ENCODE data around the gene TMEM178B.

Gene TMEM178B

GRCh38 chr7:141238596-141239243, 164.9 kb downstream of the TMEM178B start:
- H2AFZ ChIP-seq (ENCODE audit: low read depth) = no peak overlapping the region
- H3K4me3 ChIP-seq (IDR thresholded peaks at IDR 0.05; ENCODE audit: insufficient read depth, low read depth, low read length) = no peak overlapping the region
- H4K20me1 ChIP-seq (ENCODE audit: insufficient read depth) = no peaks in the 10 kb centered on the region
- H3K79me2 ChIP-seq (ENCODE audit: insufficient read depth, low read depth) = no peaks in the 10 kb centered on the region
- no peaks in the 10 kb centered on the region for H3K36me3 ChIP-seq (ENCODE audit: insufficient read depth)
- no peak overlapping the region for H3K9ac ChIP-seq
- H3K27ac ChIP-seq = no peak overlapping the region
- H3K4me1 ChIP-seq (ENCODE audit: low read depth, poor library complexity, severe bottlenecking) = peaks cover 22% of the 10 kb centered on the region
- TF ChIP-seq CTCF (conservative IDR thresholded peaks at IDR 0.05; ENCODE audit: low read depth, low read length) = no peak
- H3K27me3 ChIP-seq (ENCODE audit: insufficient read depth, low read depth) = no peaks in the 10 kb centered on the region
- no peak overlapping the region for H3K4me2 ChIP-seq

- H3K4me3 ChIP-seq (IDR thresholded peaks at IDR 0.05; ENCODE audit: insufficient read depth, low read depth, low read length) = no peak overlapping the region
- no peaks in the 10 kb centered on the region for H3K27me3 ChIP-seq (ENCODE audit: insufficient read depth, low read depth)
- no peaks in the 10 kb centered on the region for H4K20me1 ChIP-seq (ENCODE audit: insufficient read depth)
- H3K4me1 ChIP-seq (ENCODE audit: low read depth, poor library complexity, severe bottlenecking) = peaks cover 22% of the 10 kb centered on the region
- H3K9ac ChIP-seq = no peak overlapping the region
- no peak overlapping the region for H2AFZ ChIP-seq (ENCODE audit: low read depth)
- no peak overlapping the region for H3K27ac ChIP-seq
- TF ChIP-seq CTCF (conservative IDR thresholded peaks at IDR 0.05; ENCODE audit: low read depth, low read length) = no peak
- H3K79me2 ChIP-seq (ENCODE audit: insufficient read depth, low read depth) = no peaks in the 10 kb centered on the region
- H3K36me3 ChIP-seq (ENCODE audit: insufficient read depth) = no peaks in the 10 kb centered on the region
- no peak overlapping the region for H3K4me2 ChIP-seq
Observed at GRCh38 chr7:141239661-141240060, 165.8 kb downstream of the TMEM178B start.

- peak overlapping the region; percentile 45; the same call in 1 of the 2 replicates for H3K4me2 ChIP-seq
- TF ChIP-seq CTCF (conservative IDR thresholded peaks at IDR 0.05; ENCODE audit: low read depth, low read length) = no peak
- no peaks in the 10 kb centered on the region for H4K20me1 ChIP-seq (ENCODE audit: insufficient read depth)
- H2AFZ ChIP-seq (ENCODE audit: low read depth) = no peak overlapping the region
- H3K9ac ChIP-seq = no peak overlapping the region; the same call in 1 of the 2 replicates
- no peak overlapping the region for H3K4me3 ChIP-seq (IDR thresholded peaks at IDR 0.05; ENCODE audit: insufficient read depth, low read depth, low read length)
- H3K36me3 ChIP-seq (ENCODE audit: insufficient read depth) = no peaks in the 10 kb centered on the region
- H3K4me1 ChIP-seq (ENCODE audit: low read depth, poor library complexity, severe bottlenecking) = peaks cover 22% of the 10 kb centered on the region
- peak overlapping the region; percentile 25; the same call in 1 of the 2 replicates for H3K27ac ChIP-seq
- H3K79me2 ChIP-seq (ENCODE audit: insufficient read depth, low read depth) = no peaks in the 10 kb centered on the region
- H3K27me3 ChIP-seq (ENCODE audit: insufficient read depth, low read depth) = no peaks in the 10 kb centered on the region
Observed at GRCh38 chr7:141242568-141242967, 168.7 kb downstream of the TMEM178B start.

- H3K27me3 ChIP-seq (ENCODE audit: insufficient read depth, low read depth) = no peaks in the 10 kb centered on the region
- H3K79me2 ChIP-seq (ENCODE audit: insufficient read depth, low read depth) = no peaks in the 10 kb centered on the region
- H3K4me1 ChIP-seq (ENCODE audit: low read depth, poor library complexity, severe bottlenecking) = peaks cover 22% of the 10 kb centered on the region
- TF ChIP-seq CTCF (conservative IDR thresholded peaks at IDR 0.05; ENCODE audit: low read depth, low read length) = no peak
- no peak overlapping the region for H3K4me3 ChIP-seq (IDR thresholded peaks at IDR 0.05; ENCODE audit: insufficient read depth, low read depth, low read length)
- no peak overlapping the region for H3K9ac ChIP-seq
- H3K36me3 ChIP-seq (ENCODE audit: insufficient read depth) = no peaks in the 10 kb centered on the region
- no peak overlapping the region for H3K27ac ChIP-seq
- peak overlapping the region; percentile 45; the same call in 1 of the 2 replicates for H3K4me2 ChIP-seq
- no peaks in the 10 kb centered on the region for H4K20me1 ChIP-seq (ENCODE audit: insufficient read depth)
- H2AFZ ChIP-seq (ENCODE audit: low read depth) = no peak overlapping the region
Observed at GRCh38 chr7:141243368-141243767, 169.5 kb downstream of the TMEM178B start.
